NCI-H345 treated with DMSO at 0.1 percent for 48 hours (cell line): Measurements from ENCODE around the gene RNPEP.
"Not testable (repeated sequence)": the region's sequence is repeated elsewhere in the genome, so short reads cannot be mapped to it uniquely, and the experiment has no call there.

ENCODE experiments used
- DNase-seq: peaks from one replicate; lab custom pipeline; 2025; ENCODE audit not compliant: unreplicated experiment; lab: John Stamatoyannopoulos, UW

The RNPEP gene

GRCh38 chr1:201958348-201958747 is 24.1 kb upstream of the RNPEP start:
- DNase-seq: no peak

- DNase-seq: not testable (repeated sequence)
Measured at GRCh38 chr1:201962382-201962781, 20.1 kb upstream of the RNPEP start.

- no peak for DNase-seq
Measured at GRCh38 chr1:201964261-201964660, 18.2 kb upstream of the RNPEP start.

GRCh38 chr1:201966171-201966570 is 16.3 kb upstream of the RNPEP start:
- DNase-seq: no peak

- DNase-seq: no peak
Measured at GRCh38 chr1:201968202-201968925, 14.1 kb upstream of the RNPEP start.

GRCh38 chr1:201970334-201971159 is 11.9 kb upstream of the RNPEP start:
- no peak for DNase-seq

- DNase-seq: peak; percentile 25
Measured at GRCh38 chr1:201982082-201982622, 296 bp upstream of the RNPEP start.

GRCh38 chr1:201983380-201983805 is 945 bp downstream of the RNPEP start:
- no peak for DNase-seq

GRCh38 chr1:201984446-201984845 is 2.0 kb downstream of the RNPEP start:
- no peak for DNase-seq

- no peak for DNase-seq
Measured at GRCh38 chr1:201985355-201985754, 2.9 kb downstream of the RNPEP start.

GRCh38 chr1:201988601-201989000 is 6.2 kb downstream of the RNPEP start:
- DNase-seq: no peak

- DNase-seq: no peak
Measured at GRCh38 chr1:201989354-201990128, 7.1 kb downstream of the RNPEP start.

GRCh38 chr1:201990427-201990826 is 8.0 kb downstream of the RNPEP start:
- no peak for DNase-seq

- DNase-seq: peak; percentile 68
Measured at GRCh38 chr1:201999625-202000238, 17.3 kb downstream of the RNPEP start.

- DNase-seq: no peak
Measured at GRCh38 chr1:202002507-202002906, 20.1 kb downstream of the RNPEP start.

- no peak for DNase-seq
Measured at GRCh38 chr1:202004711-202005110, 22.3 kb downstream of the RNPEP start.

- no peak for DNase-seq
Measured at GRCh38 chr1:202005958-202006357, 23.5 kb downstream of the RNPEP start.

GRCh38 chr1:202007304-202007703 is 24.9 kb downstream of the RNPEP start:
- no peak for DNase-seq

GRCh38 chr1:202007805-202008489 is 25.5 kb downstream of the RNPEP start:
- DNase-seq: peak; percentile 22
